K562 (cell line): ENCODE measurements around the gene LDHAL6A. TPM values are rescaled to one million over a fixed set of nuclear protein-coding genes. Genes with fewer than 3 reads are reported as not detected.

ENCODE experiments used
- ATAC-seq: fragments of 200-7000 bp; cut with Tn5 transposase; 3 replicates; pipeline ENCODE4 v1.9.1; 2020; ENCODE audit warnings: moderate library complexity
- BruUV-seq: library from RNA; stranded (reverse); fragments of 400-500 nt; replicated peaks from 2 replicates; lab custom pipeline; 2021; lab: Mats Ljungman, UMichigan
- CTCF ChIA-PET: fragments of 300-600 bp; formaldehyde crosslinking; extraction: SDS; loops from one replicate; lab custom pipeline; 2021; ENCODE audit warnings: low intra/inter-chr PET ratio; lab: Yijun Ruan, JAX
- POLR2A ChIA-PET: fragments of 300-600, 350-650 bp; sonication (Branson Sonifier 250); formaldehyde crosslinking; extraction: SDS; loops from one replicate; lab custom pipeline; 2021; ENCODE audit warnings: antibody characterized with exemption, inconsistent platforms; lab: Yijun Ruan, JAX
- DNase-seq, 4 experiments: peaks; one replicate each; pipeline versions ENCODE4 v3.0.0 to v3.0.0-alpha.2; 2011 to 2018; ENCODE audit warnings: low spot score in 3 of 4, mixed read lengths in 3 of 4; ENCODE audit errors: extremely low read depth in 1 of 4
- FAIRE-seq: peaks from 2 replicates; lab custom pipeline; 2011; peaks lifted over from hg19 to GRCh38; lab: Jason Lieb, UNC
- H2AFZ ChIP-seq: 2 replicates; pipeline ENCODE4 v1.6.0; 2011; ENCODE audit warnings: low read depth, low read length, control low read depth, inconsistent platforms
- H3K27ac ChIP-seq: fragments of 200-600 bp; 3 replicates; pipeline ENCODE4 v1.8.0; 2011; ENCODE audit warnings: low read depth, mild to moderate bottlenecking, control low read depth, inconsistent platforms, low read length, moderate library complexity, mixed read lengths; ENCODE audit errors: extremely low read depth
- H3K27me3 ChIP-seq, 2 experiments: fragments of 300-600 bp in 1 of 2; 2 replicates in 1 of 2; 3 replicates in 1 of 2; pipeline versions ENCODE4 v1.6.0 to v1.8.0; 2011; ENCODE audit warnings: inconsistent platforms in 2 of 2, low read length in 2 of 2, mild to moderate bottlenecking in 1 of 2, mixed read lengths in 1 of 2, moderate library complexity in 1 of 2; ENCODE audit not compliant: control insufficient read depth in 2 of 2, insufficient read depth in 2 of 2
- H3K36me3 ChIP-seq: fragments of 300-600 bp; 3 replicates; pipeline ENCODE4 v1.8.0; 2011; ENCODE audit warnings: mild to moderate bottlenecking, low read length, inconsistent platforms; ENCODE audit not compliant: control insufficient read depth, insufficient read depth
- H3K4me1 ChIP-seq, 2 experiments: fragments of 200-600 bp in 1 of 2; replicated peaks in 1 of 2; 2 replicates in 1 of 2; 3 replicates in 1 of 2; pipeline versions ENCODE4 v1.5.1 to v1.8.0; 2011; ENCODE audit warnings: inconsistent platforms in 2 of 2, low read length in 2 of 2, mild to moderate bottlenecking in 1 of 2, mixed read lengths in 1 of 2, moderate library complexity in 1 of 2; ENCODE audit not compliant: control insufficient read depth in 2 of 2, insufficient read depth in 2 of 2
- H3K4me2 ChIP-seq: 2 replicates; pipeline ENCODE4 v1.6.1; 2011; ENCODE audit warnings: low read length, control low read depth, inconsistent platforms, mixed read lengths; ENCODE audit not compliant: insufficient read depth
- H3K4me3 ChIP-seq: fragments of 200-600 bp; sonication (generic), shearing (Covaris generic); 2 replicates; pipeline ENCODE4 v1.5.1; 2016; ENCODE audit warnings: control low read depth, inconsistent platforms
- H3K79me2 ChIP-seq: fragments of 200-600 bp; 3 replicates; pipeline ENCODE4 v1.8.0; 2011; ENCODE audit warnings: low read length, inconsistent platforms; ENCODE audit not compliant: control insufficient read depth, insufficient read depth
- H3K9ac ChIP-seq, 2 experiments: 2 replicates each; pipeline versions ENCODE4 v1.6.0 to v1.6.1; 2011; ENCODE audit warnings: low read depth in 2 of 2, low read length in 2 of 2, control low read depth in 1 of 2, inconsistent platforms in 1 of 2, mild to moderate bottlenecking in 1 of 2, mixed read lengths in 1 of 2; ENCODE audit not compliant: insufficient read depth in 1 of 2
- H3K9me1 ChIP-seq: one replicate; pipeline ENCODE4 v1.6.0; 2011; ENCODE audit warnings: inconsistent platforms, mild to moderate bottlenecking, low read length, moderate library complexity; ENCODE audit not compliant: control insufficient read depth, insufficient read depth
- H3K9me3 ChIP-seq: replicated peaks from 2 replicates; pipeline ENCODE4 v1.5.1; 2011; ENCODE audit warnings: low read depth, low read length, inconsistent platforms; ENCODE audit not compliant: control insufficient read depth, insufficient read depth
- H4K20me1 ChIP-seq: replicated peaks from 2 replicates; pipeline ENCODE4 v1.6.1; 2011; ENCODE audit warnings: low read length, inconsistent platforms, mixed read lengths; ENCODE audit not compliant: control insufficient read depth, insufficient read depth
- EP400 ChIP-seq: fragments of 450-650 bp; IDR thresholded peaks from 2 replicates; pipeline ENCODE4 v1.6.1; 2017; ENCODE audit warnings: antibody characterized with exemption, mild to moderate bottlenecking, moderate library complexity
- FOXP4 ChIP-seq: sonication (generic); formaldehyde crosslinking; IDR thresholded peaks from 2 replicates; pipeline ENCODE4 v1.8.0; 2022; ENCODE audit warnings: mild to moderate bottlenecking, missing genetic modification reagents, borderline replicate concordance
- NCOA2 ChIP-seq, 2 experiments: fragments of 450-650 bp; IDR thresholded peaks; 2 replicates each; pipeline ENCODE4 v1.6.1; 2018; ENCODE audit warnings: mild to moderate bottlenecking in 2 of 2, moderate library complexity in 1 of 2; ENCODE audit not compliant: partially characterized antibody in 2 of 2
- WGBS: fragments of 100-300 bp; shearing (Covaris generic); methylation state at CpG from one replicate; pipeline ENCODE4 v1.1.6; 2016; ENCODE audit warnings: low coverage, mixed read lengths; ENCODE audit not compliant: insufficient coverage; ENCODE audit errors: missing lambda C conversion rate; 5-methylcytosine and 5-hydroxymethylcytosine counted together
- in situ Hi-C: fragments of 300-500 bp; cut with MboI; formaldehyde crosslinking; loops from 4 replicates; pipeline ENCODE4 v1.15.0; 2018; ENCODE audit warnings: inconsistent platforms, mixed read lengths
- intact Hi-C: fragments of 100-400 bp; cut with micrococcal nuclease; formaldehyde crosslinking; loops from 2 replicates; pipeline ENCODE4 v1.14.2; 2022
- polyA plus RNA-seq, 8 experiments: library from polyadenylated mRNA; depleted of rRNA in 4 of 8; stranded (reverse) in 5 of 8; unstranded in 3 of 8; fragments of >200 nt; fragmentation: Nextera tagmentation in 2 of 8; fragmentation: Illumina TruSeq in 1 of 8; extraction: Ambion mirVana in 2 of 8; extraction: Trizol in 1 of 8; gene quantifications; 2 replicates each; pipeline versions ENCODE4 v1.2.1 to v1.2.3, GENCODE V29; 2011 to 2014; ENCODE audit warnings: inconsistent platforms in 1 of 8, missing spikeins in 1 of 8
- total RNA-seq, 7 experiments: library from RNA; depleted of rRNA in 6 of 7; stranded (reverse); fragments of >200 nt in 6 of 7; fragmentation: Illumina TruSeq in 2 of 7; extraction: Trizol in 2 of 7; gene quantifications; 2 replicates each; pipeline versions ENCODE4 v1.2.1 to v1.2.3, GENCODE V29; 2011 to 2021; ENCODE audit warnings: low replicate concordance in 1 of 7
- TF ChIP-seq, protein P1 (sequence below): sonication (generic); formaldehyde crosslinking; IDR thresholded peaks from 2 replicates; pipeline ENCODE4 v1.8.0; 2022; ENCODE audit warnings: missing genetic modification reagents, mild to moderate bottlenecking, borderline replicate concordance

The LDHAL6A gene
- total and polyA plus RNA-seq, 9 of the 15 experiments (the other 6 are each of a cell fraction or from before 2014, with no cell fraction given): 0.04 TPM; not detected in 8

GRCh38 chr11:18526130-18526520 is 70.5 kb downstream of the LDHAL6A start:
- Histone ChIP-seq H2AFZ (peak overlapping the region; percentile 100), H3K27ac (peak overlapping the region; percentile 97), H4K20me1 (no peaks in the 10 kb centered on the region), H3K9me1 (no peaks in the 10 kb centered on the region), H3K27me3 (no peaks in the 10 kb centered on the region), H3K4me1 (no peaks in the 10 kb centered on the region; a peak in 1 of 5 replicates), H3K9me3 (no peaks in the 10 kb centered on the region), H3K9ac (peak overlapping the region; percentile 95 to 99), H3K4me3 (peak overlapping the region; percentile 84), H3K4me2 (peak overlapping the region; percentile 99), H3K36me3 (peaks cover 16% of the 10 kb centered on the region; the same call in 2 of the 3 replicates), H3K79me2 (peaks cover 55% of the 10 kb centered on the region)
- WGBS: under 1% methylated on average over 8 of the region's 8 CpGs
- in situ Hi-C loops (loop anchor here (25.0 kb wide), 1 partner anchor 211 kb away; the partner anchor contains the start of gene IGSF22), intact Hi-C loops (loop anchor here (5.0 to 10.0 kb wide), 2 partner anchors 204 to 291 kb away; partner anchors contain the start of genes GTF2H1, HPS5 and SAA4)
- TF ChIP-seq, protein P1, sequence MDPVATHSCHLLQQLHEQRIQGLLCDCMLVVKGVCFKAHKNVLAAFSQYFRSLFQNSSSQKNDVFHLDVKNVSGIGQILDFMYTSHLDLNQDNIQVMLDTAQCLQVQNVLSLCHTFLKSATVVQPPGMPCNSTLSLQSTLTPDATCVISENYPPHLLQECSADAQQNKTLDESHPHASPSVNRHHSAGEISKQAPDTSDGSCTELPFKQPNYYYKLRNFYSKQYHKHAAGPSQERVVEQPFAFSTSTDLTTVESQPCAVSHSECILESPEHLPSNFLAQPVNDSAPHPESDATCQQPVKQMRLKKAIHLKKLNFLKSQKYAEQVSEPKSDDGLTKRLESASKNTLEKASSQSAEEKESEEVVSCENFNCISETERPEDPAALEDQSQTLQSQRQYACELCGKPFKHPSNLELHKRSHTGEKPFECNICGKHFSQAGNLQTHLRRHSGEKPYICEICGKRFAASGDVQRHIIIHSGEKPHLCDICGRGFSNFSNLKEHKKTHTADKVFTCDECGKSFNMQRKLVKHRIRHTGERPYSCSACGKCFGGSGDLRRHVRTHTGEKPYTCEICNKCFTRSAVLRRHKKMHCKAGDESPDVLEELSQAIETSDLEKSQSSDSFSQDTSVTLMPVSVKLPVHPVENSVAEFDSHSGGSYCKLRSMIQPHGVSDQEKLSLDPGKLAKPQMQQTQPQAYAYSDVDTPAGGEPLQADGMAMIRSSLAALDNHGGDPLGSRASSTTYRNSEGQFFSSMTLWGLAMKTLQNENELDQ: 0 out of 2 replicates have a peak, but pooled peaks have one; percentile 12
- TF ChIP-seq NCOA2 (IDR thresholded peaks at IDR 0.05; ENCODE audit: partially characterized antibody in 2 of 2): peak in 1 of 2 experiments; percentile 75
- TF ChIP-seq FOXP4 (CRISPR knock-in tag): no peak
- TF ChIP-seq EP400: no peak
- BruUV-seq: no TSS peak
- ChIA-PET CTCF (no interaction called here), POLR2A (interaction anchor here (0.7 to 1.6 kb wide), 8 partner anchors 10 to 328 kb away, joined by 3 to 8 read pairs (median 3); partner anchors contain the start of gene LDHA)
- DNase-seq (no peak), FAIRE-seq (peak; percentile 49), ATAC-seq (peak; percentile 56)
